Measurements from ENCODE around the gene TRIM24.

The TRIM24 gene

GRCh38 chr7:138468244-138469123, 8.4 kb downstream of the TRIM24 start:
- TF ChIP-seq CTCF (conservative IDR thresholded peaks at IDR 0.05), result no peak
- TF ChIP-seq ZFX (IDR thresholded peaks at IDR 0.05), result no peak
- no peak overlapping the region for H3K27ac ChIP-seq

DNA sequence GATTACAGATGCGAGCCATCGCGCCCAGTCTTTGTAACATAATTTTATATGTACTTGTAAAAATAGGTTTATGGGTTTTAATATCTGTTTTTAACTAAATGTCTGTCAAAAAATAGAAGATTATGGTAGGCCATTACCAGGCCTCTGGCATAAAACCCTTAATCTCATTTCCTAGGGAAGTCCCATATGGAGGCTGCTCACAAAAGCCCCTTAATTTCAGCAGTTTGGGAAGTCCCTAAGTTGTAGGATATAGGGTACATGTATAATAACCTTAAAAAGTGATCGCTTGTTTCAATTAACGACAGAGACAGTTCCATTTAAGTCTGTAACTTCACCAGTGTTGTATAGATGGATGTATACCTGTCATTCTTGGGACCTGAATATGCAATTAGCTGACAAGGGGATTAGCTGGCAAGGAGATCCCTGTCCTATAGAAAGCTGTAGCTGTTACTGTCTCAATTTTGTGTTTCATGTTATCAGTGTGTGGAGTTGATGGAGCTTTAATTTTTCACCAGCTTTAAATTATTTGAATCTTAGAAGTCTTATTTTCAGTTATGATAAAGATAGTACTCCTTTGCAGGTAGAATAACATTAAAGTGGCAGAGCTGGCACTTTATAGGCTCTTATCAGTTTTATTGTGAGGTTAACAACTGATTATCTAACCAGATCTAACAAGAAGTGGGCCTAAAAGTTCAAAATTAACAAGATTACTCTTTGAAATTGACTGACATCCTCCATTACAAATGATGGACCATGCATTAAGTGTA, 10.5 kb downstream of the TRIM24 start:
- TF ChIP-seq CTCF (conservative IDR thresholded peaks at IDR 0.05) (no peak), ZFX (IDR thresholded peaks at IDR 0.05) (no peak)
- no peak overlapping the region for H3K27ac ChIP-seq

GRCh38 chr7:138472292-138473079, 12.4 kb downstream of the TRIM24 start:
- TF ChIP-seq CTCF (conservative IDR thresholded peaks at IDR 0.05) (no peak), ZFX (IDR thresholded peaks at IDR 0.05) (no peak)
- H3K27ac ChIP-seq, result no peak overlapping the region

DNA sequence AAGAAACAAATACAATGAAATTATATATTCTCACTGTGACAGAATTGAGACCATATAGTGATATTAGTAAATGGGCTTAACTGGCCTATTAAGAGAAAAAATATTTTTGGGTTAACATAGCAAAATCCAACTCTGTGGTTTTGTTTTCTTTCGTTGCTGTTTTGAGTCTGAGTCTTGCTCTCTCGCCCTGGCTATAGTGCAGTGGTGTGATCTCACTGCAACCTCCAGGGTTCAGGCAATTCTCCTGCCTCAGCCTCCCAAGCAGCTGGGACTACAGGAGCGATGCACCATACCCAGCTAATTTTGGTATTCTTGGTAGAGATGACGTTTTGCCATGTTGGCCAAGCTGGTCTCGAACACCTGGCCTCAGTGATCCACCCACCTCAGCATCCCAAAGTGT, 15.3 kb downstream of the TRIM24 start:
- peak overlapping the region; percentile 35 for H3K27ac ChIP-seq
- no peak for TF ChIP-seq ZFX (IDR thresholded peaks at IDR 0.05)

- TF ChIP-seq ZFX (IDR thresholded peaks at IDR 0.05) (no peak), CTCF (conservative IDR thresholded peaks at IDR 0.05) (no peak)
- H3K27ac ChIP-seq, result peak overlapping the region; percentile 65
These were observed 17.1 kb downstream of the TRIM24 start for GRCh38 chr7:138477081-138477578.

- TF ChIP-seq ZFX (IDR thresholded peaks at IDR 0.05) (no peak), CTCF (conservative IDR thresholded peaks at IDR 0.05) (no peak)
These were observed 17.5 kb downstream of the TRIM24 start for GRCh38 chr7:138477581-138477980.

GRCh38 chr7:138478499-138478908, 18.4 kb downstream of the TRIM24 start:
- TF ChIP-seq ZFX (IDR thresholded peaks at IDR 0.05) (no peak), CTCF (conservative IDR thresholded peaks at IDR 0.05) (no peak)
- no peak overlapping the region; the same call in 1 of the 2 replicates for H3K27ac ChIP-seq

More at GRCh38 chr7:138477581-138477980, 17.5 kb downstream of the TRIM24 start:
- H3K27ac ChIP-seq, result no peak overlapping the region
